Neural progenitor cell (in vitro differentiated cells): ENCODE measurements around the gene SPOCD1. TPM values are rescaled to one million over a fixed set of nuclear protein-coding genes. Genes with fewer than 3 reads are reported as not detected.

Source experiments
- DNase-seq: peaks from one replicate; pipeline ENCODE4 v3.0.0-alpha.2; 2016; ENCODE audit warnings: low spot score
- H2AFZ ChIP-seq: fragments of 200-600 bp; sonication (generic); replicated peaks from 2 replicates; pipeline ENCODE4 v1.6.1; 2016; ENCODE audit warnings: antibody characterized with exemption
- H3F3A ChIP-seq: fragments of 200-600 bp; sonication (generic); 2 replicates; pipeline ENCODE4 v1.6.1; 2016; ENCODE audit warnings: antibody characterized with exemption, low read depth
- H3K27ac ChIP-seq: fragments of 200-600 bp; sonication (generic); 2 replicates; pipeline ENCODE4 v1.5.1; 2016; ENCODE audit warnings: mild to moderate bottlenecking
- H3K27me3 ChIP-seq: fragments of 200-600 bp; sonication (generic); 2 replicates; pipeline ENCODE4 v1.6.1; 2016; ENCODE audit warnings: mild to moderate bottlenecking, moderate library complexity
- H3K36me3 ChIP-seq: fragments of 200-600 bp; sonication (generic); 2 replicates; pipeline ENCODE4 v1.5.1; 2016
- H3K4me1 ChIP-seq: fragments of 200-600 bp; sonication (generic); 2 replicates; pipeline ENCODE4 v1.6.1; 2016; ENCODE audit warnings: mixed run types
- H3K4me2 ChIP-seq: fragments of 200-600 bp; sonication (generic); 2 replicates; pipeline ENCODE4 v1.6.1; 2016
- H3K4me3 ChIP-seq: fragments of 200-600 bp; sonication (generic); 2 replicates; pipeline ENCODE4 v1.5.1; 2016
- H3K79me2 ChIP-seq: fragments of 200-600 bp; sonication (generic); 2 replicates; pipeline ENCODE4 v1.6.1; 2016; ENCODE audit warnings: low read depth
- H3K9ac ChIP-seq: fragments of 200-600 bp; sonication (generic); 2 replicates; pipeline ENCODE4 v1.6.1; 2016
- H3K9me3 ChIP-seq: fragments of 200-600 bp; sonication (generic); 2 replicates; pipeline ENCODE4 v1.5.1; 2016; ENCODE audit warnings: low read depth
- H4K20me1 ChIP-seq: fragments of 200-600 bp; sonication (generic); 2 replicates; pipeline ENCODE4 v1.6.1; 2016; ENCODE audit warnings: low read depth
- H3K27ac Mint-ChIP-seq: 3 replicates; pipeline ENCODE4 v1.8.0; 2021; ENCODE audit warnings: mixed read lengths
- H3K27me3 Mint-ChIP-seq: 2 replicates; pipeline ENCODE4 v1.8.0; 2022; ENCODE audit warnings: low read depth, mild to moderate bottlenecking, inconsistent platforms, moderate library complexity, mixed read lengths; ENCODE audit not compliant: insufficient read depth
- H3K36me3 Mint-ChIP-seq: 3 replicates; pipeline ENCODE4 v1.8.0; 2021; ENCODE audit warnings: mixed read lengths
- H3K4me1 Mint-ChIP-seq: 3 replicates; pipeline ENCODE4 v1.8.0; 2021; ENCODE audit warnings: mixed read lengths
- H3K4me3 Mint-ChIP-seq: 3 replicates; pipeline ENCODE4 v1.8.0; 2021; ENCODE audit warnings: mild to moderate bottlenecking, moderate library complexity, mixed read lengths
- H3K9me3 Mint-ChIP-seq: 3 replicates; pipeline ENCODE4 v1.8.0; 2020; ENCODE audit warnings: mixed read lengths
- EZH2 ChIP-seq: fragments of 200-600 bp; sonication (generic); IDR thresholded peaks from 2 replicates; pipeline ENCODE4 v1.6.1; 2017; ENCODE audit warnings: antibody characterized with exemption, mild to moderate bottlenecking, moderate library complexity
- EZH2phosphoT487 ChIP-seq: fragments of 200-600 bp; sonication (generic); IDR thresholded peaks from 2 replicates; pipeline ENCODE4 v1.6.1; 2017; ENCODE audit warnings: antibody characterized with exemption
- total RNA-seq: library from RNA; depleted of rRNA; stranded (reverse); fragments of >200 nt; gene quantifications from 2 replicates; pipeline ENCODE4 v1.2.3, GENCODE V29; 2015; ENCODE audit warnings: low replicate concordance
- TF ChIP-seq, protein P1 (sequence below): fragments of 200-600 bp; sonication (generic); IDR thresholded peaks from 2 replicates; pipeline ENCODE4 v1.5.1; 2017; ENCODE audit warnings: antibody characterized with exemption, mild to moderate bottlenecking

SPOCD1 gene
- total RNA-seq, 1 donor from 2014 or later = 1.4 TPM

DNA sequence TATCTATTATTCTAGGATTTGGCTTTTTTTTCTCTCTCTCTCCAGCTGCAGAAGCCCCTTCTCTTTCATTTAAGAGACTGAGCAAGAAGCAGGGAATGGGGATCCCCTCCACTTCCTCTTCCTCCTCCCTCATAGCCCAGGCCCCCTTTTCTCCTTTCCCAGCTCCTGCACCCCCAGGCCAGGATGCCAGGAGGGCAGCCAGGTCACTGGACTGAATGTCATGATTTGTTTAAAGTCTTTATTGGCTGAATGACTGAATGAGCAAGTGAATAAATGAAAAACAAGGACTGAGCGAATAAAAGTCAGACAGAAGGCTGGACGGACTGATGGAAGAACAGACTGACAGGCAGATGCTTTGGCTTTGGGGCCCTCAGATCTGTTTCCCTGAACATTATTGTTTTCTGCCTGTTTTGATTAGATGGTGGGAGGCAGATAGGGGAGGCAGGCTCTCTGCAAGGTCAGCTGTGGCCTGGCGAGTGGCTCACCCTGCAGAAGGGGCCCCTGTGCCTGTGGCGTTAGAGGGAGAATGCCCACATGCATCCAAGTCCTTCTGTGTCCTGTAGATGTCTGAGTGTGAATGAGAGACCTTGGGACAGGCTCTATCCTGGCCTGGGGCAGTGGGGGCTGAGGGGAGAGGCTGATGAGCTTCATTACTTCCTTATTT, 31.3 kb downstream of the SPOCD1 start:
- Histone ChIP-seq H3K36me3 (no peaks in the 10 kb centered on the region), H3K4me1 (peaks cover 30% of the 10 kb centered on the region), H3K4me2 (no peak overlapping the region), H3K79me2 (no peaks in the 10 kb centered on the region), H3K27me3 (no peaks in the 10 kb centered on the region), H3K4me3 (no peak overlapping the region), H4K20me1 (no peaks in the 10 kb centered on the region), H3K27ac (no peak overlapping the region), H3K9ac (no peak overlapping the region), H2AFZ (no peak overlapping the region), H3K9me3 (no peaks in the 10 kb centered on the region), H3F3A (peaks cover 34% of the 10 kb centered on the region)
- H3K4me3 Mint-ChIP-seq = peak overlapping the region; percentile 19
- DNase-seq = no peak
- TF ChIP-seq, protein P1, sequence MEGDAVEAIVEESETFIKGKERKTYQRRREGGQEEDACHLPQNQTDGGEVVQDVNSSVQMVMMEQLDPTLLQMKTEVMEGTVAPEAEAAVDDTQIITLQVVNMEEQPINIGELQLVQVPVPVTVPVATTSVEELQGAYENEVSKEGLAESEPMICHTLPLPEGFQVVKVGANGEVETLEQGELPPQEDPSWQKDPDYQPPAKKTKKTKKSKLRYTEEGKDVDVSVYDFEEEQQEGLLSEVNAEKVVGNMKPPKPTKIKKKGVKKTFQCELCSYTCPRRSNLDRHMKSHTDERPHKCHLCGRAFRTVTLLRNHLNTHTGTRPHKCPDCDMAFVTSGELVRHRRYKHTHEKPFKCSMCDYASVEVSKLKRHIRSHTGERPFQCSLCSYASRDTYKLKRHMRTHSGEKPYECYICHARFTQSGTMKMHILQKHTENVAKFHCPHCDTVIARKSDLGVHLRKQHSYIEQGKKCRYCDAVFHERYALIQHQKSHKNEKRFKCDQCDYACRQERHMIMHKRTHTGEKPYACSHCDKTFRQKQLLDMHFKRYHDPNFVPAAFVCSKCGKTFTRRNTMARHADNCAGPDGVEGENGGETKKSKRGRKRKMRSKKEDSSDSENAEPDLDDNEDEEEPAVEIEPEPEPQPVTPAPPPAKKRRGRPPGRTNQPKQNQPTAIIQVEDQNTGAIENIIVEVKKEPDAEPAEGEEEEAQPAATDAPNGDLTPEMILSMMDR = no peak
- TF ChIP-seq EZH2phosphoT487 = no peak
- peaks cover 14% of the 10 kb centered on the region for H3K27me3 Mint-ChIP-seq
- peaks cover 73% of the 10 kb centered on the region for H3K4me1 Mint-ChIP-seq
- no peaks in the 10 kb centered on the region for H3K36me3 Mint-ChIP-seq
- peak overlapping the region; percentile 13 for H3K27ac Mint-ChIP-seq
- no peaks in the 10 kb centered on the region for H3K9me3 Mint-ChIP-seq

DNA sequence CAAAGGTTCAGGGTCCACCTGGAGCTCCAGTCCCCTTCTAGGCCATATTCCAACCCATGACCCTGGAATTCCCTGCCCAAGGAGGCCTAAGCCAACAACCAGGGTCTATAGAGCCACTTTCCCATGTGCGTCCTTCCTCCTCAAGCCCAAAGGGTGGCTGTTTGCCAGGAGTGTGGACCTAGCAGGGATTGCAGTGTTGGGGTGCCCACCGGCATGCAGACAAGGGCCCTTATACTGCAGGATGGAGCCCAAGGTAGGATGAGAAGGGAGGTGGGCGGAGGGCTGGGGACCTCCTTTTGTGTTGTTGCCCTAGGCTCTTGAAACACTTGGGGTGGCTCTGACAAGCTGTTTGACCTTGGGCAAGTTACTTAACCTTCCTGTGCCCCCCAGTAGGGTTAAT, 32.0 kb downstream of the SPOCD1 start:
- H3K4me3 ChIP-seq = no peak overlapping the region
- no peak overlapping the region for H3K9ac ChIP-seq
- peaks cover 33% of the 10 kb centered on the region for H3F3A ChIP-seq
- H3K27ac ChIP-seq = no peak overlapping the region
- no peak overlapping the region for H2AFZ ChIP-seq
- no peak overlapping the region for H3K4me2 ChIP-seq
- H3K4me1 ChIP-seq = peaks cover 30% of the 10 kb centered on the region
- DNase-seq = no peak
- H4K20me1 ChIP-seq = no peaks in the 10 kb centered on the region
- H3K36me3 ChIP-seq = no peaks in the 10 kb centered on the region
- peaks cover 73% of the 10 kb centered on the region for H3K4me1 Mint-ChIP-seq
- TF ChIP-seq, protein P1 = no peak
- no peak for TF ChIP-seq EZH2
- TF ChIP-seq EZH2phosphoT487 = no peak
- H3K27me3 ChIP-seq = no peaks in the 10 kb centered on the region
- H3K4me3 Mint-ChIP-seq = no peak overlapping the region
- H3K27ac Mint-ChIP-seq = peak overlapping the region; percentile 82
- no peaks in the 10 kb centered on the region for H3K9me3 ChIP-seq
- H3K27me3 Mint-ChIP-seq = peaks cover 14% of the 10 kb centered on the region
- H3K79me2 ChIP-seq = no peaks in the 10 kb centered on the region
- H3K9me3 Mint-ChIP-seq = no peaks in the 10 kb centered on the region
- H3K36me3 Mint-ChIP-seq = no peaks in the 10 kb centered on the region

DNA sequence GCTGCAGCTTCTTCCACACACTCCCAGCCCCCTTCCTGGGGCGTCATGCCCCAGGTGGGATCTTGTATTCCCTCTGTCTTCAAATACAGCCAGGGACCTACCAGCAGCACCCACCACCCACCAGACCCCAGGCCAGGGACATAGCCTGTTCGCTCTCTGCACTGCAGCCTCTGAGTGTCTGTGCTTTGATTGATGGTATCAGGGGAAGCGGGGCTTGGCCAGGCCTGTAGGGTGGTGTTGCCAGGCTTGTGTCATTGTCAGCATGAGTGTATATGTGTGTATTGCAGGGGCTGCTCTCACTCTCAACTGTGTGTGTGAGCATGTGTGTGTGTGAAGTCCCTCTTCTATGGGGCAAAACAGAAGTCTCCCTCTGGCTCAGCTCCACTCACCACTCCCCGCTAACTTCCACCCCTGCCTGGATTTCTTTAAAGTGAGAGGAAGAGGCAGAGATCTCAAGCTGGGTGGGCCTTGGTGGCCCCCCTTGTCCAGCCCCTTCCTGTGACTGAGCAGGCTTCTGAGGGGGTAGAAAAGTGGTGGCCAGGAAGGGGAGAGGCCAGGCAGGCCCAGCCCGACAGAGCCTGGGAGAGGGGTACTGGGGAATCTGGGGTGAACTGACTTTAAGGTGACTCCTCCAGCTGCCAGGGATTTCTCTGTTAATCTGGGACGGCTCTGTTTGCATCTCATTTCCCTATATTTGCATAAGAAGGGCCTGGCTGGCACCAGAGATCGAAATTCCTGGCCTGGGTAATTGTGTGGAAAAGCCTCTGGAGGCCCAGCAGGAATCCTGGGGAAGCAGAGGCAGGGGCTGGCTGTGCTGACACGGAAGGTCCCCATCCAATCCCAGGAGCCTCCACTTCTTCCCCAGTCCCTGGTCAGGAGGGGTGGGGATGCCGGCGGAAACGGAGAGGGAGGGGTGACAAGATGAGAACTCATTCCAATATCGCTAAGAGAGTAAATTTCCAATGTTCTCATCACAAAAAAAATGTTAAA, 33.1 kb downstream of the SPOCD1 start:
- H3K27ac ChIP-seq = no peak overlapping the region
- Mint-ChIP-seq H3K27me3 (peaks cover 14% of the 10 kb centered on the region), H3K36me3 (no peaks in the 10 kb centered on the region), H3K4me1 (peaks cover 68% of the 10 kb centered on the region), H3K9me3 (no peaks in the 10 kb centered on the region), H3K4me3 (peak overlapping the region; percentile 29), H3K27ac (peak overlapping the region; percentile 76)
- H3K9ac ChIP-seq = no peak overlapping the region
- peak overlapping the region; percentile 82 for H2AFZ ChIP-seq
- no peaks in the 10 kb centered on the region for H3K9me3 ChIP-seq
- peak; percentile 59 for DNase-seq
- no peak overlapping the region for H3K4me3 ChIP-seq
- H3K4me1 ChIP-seq = peaks cover 25% of the 10 kb centered on the region
- H3K79me2 ChIP-seq = no peaks in the 10 kb centered on the region
- H3K27me3 ChIP-seq = no peaks in the 10 kb centered on the region
- H3F3A ChIP-seq = peaks cover 22% of the 10 kb centered on the region
- H4K20me1 ChIP-seq = no peaks in the 10 kb centered on the region
- H3K4me2 ChIP-seq = peak overlapping the region; percentile 66
- H3K36me3 ChIP-seq = no peaks in the 10 kb centered on the region
- TF ChIP-seq EZH2 (no peak), EZH2phosphoT487 (no peak)
- TF ChIP-seq, protein P1 = no peak
